Hair follicle dermal papilla cell (primary cell): Measurements from ENCODE around the gene TRIM49. TPM values are rescaled to one million over a fixed set of nuclear protein-coding genes. Genes with fewer than 3 reads are reported as not detected.

Experiments
- small RNA-seq: library from RNA; depleted of rRNA; stranded (forward); fragments of <200 nt; gene quantifications from one replicate; pipeline ENCODE3, GENCODE V24; 2012
- total RNA-seq: library from RNA; depleted of rRNA; stranded (reverse); fragments of >200 nt; gene quantifications from 2 replicates; pipeline ENCODE4 v1.2.3, GENCODE V29; 2012

Gene TRIM49
- total RNA-seq: not detected in 2 replicates

GRCh38 chr11:89808475-89808874 lies at the start of gene TRIM49:
TRIM49 (minus strand) TSS chr11:89808575; CDS start chr11:89804469, 4,106 bp downstream.

Small RNA genes lying within 50 kb of the gene (small RNA-seq; reads per million reads assigned to genes)
- gene AP003122.3: not detected

Other genes starting within 250 kb of the TRIM49 start
- gene TRIM77, start 98.3 kb downstream of the TRIM49 start, total RNA-seq: not detected in 2 replicates
- not detected in 2 replicates for gene TRIM64B, start 69.9 kb upstream of the TRIM49 start, total RNA-seq
- gene TRIM49D1, start 113.7 kb upstream of the TRIM49 start, total RNA-seq: not detected in 2 replicates
- not detected in 2 replicates for gene TRIM49D2, start 115.5 kb upstream of the TRIM49 start, total RNA-seq
- gene TRIM64, start 157.5 kb upstream of the TRIM49 start, total RNA-seq: not detected in 2 replicates
- gene TRIM49C, start 222.5 kb upstream of the TRIM49 start, total RNA-seq: not detected in 2 replicates